ENCODE measurements around the gene NPSR1. TPM values are rescaled to one million over a fixed set of nuclear protein-coding genes. Genes with fewer than 3 reads are reported as not detected.

The NPSR1 gene
- total RNA-seq, 1 donor from 2014 or later, result not detected

DNA sequence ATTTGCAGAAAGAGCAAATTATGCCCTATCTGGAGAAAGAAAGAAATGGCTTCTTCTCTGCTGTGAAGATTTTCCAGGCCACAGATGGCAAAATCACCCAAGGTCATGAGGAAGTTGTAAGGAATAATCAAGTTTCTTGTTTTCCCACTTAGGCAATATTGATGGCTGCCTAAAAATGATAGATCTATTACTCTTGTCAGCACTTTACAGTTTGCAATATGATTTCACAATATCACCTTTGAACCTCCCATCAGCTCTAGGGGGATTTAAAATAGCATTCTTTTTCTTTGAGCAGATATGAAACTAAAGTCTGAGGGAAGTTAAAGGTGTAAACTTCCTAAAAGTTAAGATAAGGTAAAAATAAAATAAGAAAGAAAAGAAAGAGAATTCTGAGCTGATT lies 6.7 kb downstream of the NPSR1 start:
- no peak for DNase-seq (ENCODE audit: low read depth)
- no peaks in the 10 kb centered on the region for H3K36me3 ChIP-seq (ENCODE audit: control insufficient read depth, insufficient read depth, low read length)
- H3K4me3 ChIP-seq (ENCODE audit: low read depth, low read length), result no peak overlapping the region
- no peaks in the 10 kb centered on the region for H3K27me3 ChIP-seq (ENCODE audit: control insufficient read depth, insufficient read depth, low read length)
- no peak for TF ChIP-seq CTCF (IDR thresholded peaks at IDR 0.05; ENCODE audit: insufficient read depth, low read length, poor library complexity, severe bottlenecking)

DNA sequence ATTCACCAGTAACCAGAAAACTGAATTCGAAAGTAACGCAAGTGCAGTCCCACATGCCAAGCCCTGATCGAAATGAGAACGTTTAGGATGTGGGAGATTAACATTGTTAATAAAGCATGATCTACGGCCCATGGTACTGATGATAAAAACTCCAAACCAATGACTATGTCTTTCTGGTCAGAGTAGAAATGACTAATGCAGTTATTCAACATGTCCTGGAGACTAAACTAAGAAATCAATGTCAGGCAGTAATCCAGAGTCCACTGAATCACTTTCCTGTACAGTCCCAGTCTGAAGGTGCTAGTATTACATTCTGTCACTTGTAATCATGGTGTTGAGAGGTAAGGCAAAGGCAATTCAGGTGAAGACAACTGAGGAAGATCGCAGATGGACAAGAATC lies 14.4 kb downstream of the NPSR1 start:
- Histone ChIP-seq H3K36me3 (ENCODE audit: control insufficient read depth, insufficient read depth, low read length) (no peaks in the 10 kb centered on the region), H3K4me3 (ENCODE audit: low read depth, low read length) (no peak overlapping the region), H3K27me3 (ENCODE audit: control insufficient read depth, insufficient read depth, low read length) (no peaks in the 10 kb centered on the region)
- DNase-seq (ENCODE audit: low read depth), result peak; percentile 31
- TF ChIP-seq CTCF (IDR thresholded peaks at IDR 0.05; ENCODE audit: insufficient read depth, low read length, poor library complexity, severe bottlenecking), result no peak

DNA sequence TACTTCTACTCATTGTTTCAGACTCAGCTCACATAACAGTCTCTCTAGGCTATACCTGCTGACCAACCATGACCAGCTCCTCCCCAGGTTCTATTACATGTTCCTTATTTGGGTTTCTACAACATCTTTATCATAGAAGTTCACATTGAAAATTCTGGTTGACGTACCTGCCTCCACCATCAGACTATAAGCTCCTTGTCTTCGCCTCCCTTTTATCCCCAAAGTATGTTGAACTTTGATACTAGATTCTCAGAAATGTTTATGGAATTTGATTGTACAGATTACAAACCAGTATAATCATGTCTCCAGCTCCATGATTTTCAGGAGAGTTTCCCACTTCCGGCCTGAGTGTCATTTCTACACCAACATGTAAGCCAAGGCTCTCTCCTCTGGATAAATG lies 15.0 kb downstream of the NPSR1 start:
- Histone ChIP-seq H3K36me3 (ENCODE audit: control insufficient read depth, insufficient read depth, low read length) (no peaks in the 10 kb centered on the region), H3K4me3 (ENCODE audit: low read depth, low read length) (no peak overlapping the region), H3K27me3 (ENCODE audit: control insufficient read depth, insufficient read depth, low read length) (no peaks in the 10 kb centered on the region)
- no peak for TF ChIP-seq CTCF (IDR thresholded peaks at IDR 0.05; ENCODE audit: insufficient read depth, low read length, poor library complexity, severe bottlenecking)
- DNase-seq (ENCODE audit: low read depth), result no peak

DNA sequence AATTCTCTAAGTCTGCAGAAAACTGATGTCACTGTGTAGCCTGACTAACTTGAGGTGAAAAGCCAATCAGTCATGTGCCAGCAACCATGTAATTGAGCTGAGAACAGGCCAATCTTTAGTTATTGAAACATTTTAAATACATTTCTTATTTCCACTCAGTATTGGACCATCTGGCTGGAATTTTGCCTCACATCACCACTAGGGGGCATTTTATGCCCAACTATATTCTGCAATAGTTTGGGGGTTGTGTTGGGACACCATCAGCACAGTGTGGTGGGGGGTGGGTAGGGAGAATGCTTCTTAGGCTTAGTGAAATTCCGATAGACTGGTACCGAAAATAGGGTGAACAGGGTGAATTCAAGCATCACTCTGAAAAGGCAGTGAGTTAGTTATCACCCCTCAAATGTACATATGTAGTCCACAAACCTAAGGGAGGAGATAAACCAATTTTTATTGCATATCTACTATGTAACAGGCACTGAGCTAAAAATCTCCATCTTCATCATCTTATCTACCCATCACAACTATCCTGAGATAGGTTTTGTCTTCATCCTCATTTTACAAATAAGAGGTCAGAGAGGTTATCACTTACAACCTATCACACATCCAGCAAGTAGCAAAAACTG lies 17.8 kb downstream of the NPSR1 start:
- peak; percentile 63 for TF ChIP-seq CTCF (IDR thresholded peaks at IDR 0.05; ENCODE audit: insufficient read depth, low read length, poor library complexity, severe bottlenecking)
- no peak overlapping the region for H3K4me3 ChIP-seq (ENCODE audit: low read depth, low read length)
- no peaks in the 10 kb centered on the region for H3K36me3 ChIP-seq (ENCODE audit: control insufficient read depth, insufficient read depth, low read length)
- no peak for DNase-seq (ENCODE audit: low read depth)
- no peaks in the 10 kb centered on the region for H3K27me3 ChIP-seq (ENCODE audit: control insufficient read depth, insufficient read depth, low read length)

DNA sequence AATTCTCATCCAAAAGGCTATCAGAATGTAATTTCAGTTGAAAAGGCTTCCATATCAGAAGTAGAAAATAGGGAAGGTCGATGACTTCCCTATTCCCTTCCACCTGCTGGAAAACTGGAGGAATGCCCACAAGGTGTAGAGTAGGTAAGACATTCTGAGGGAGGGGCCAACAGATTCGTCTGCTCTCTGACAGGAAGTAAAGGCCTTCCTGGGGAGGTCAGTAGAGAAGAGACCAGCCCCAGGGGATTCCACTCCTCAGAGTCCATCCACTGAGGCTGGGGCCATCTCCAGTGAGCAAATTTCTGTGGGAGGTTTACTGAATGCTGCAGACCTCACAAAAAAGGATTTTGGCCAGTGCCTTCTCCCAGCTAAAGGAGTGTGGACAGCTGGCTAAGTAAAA lies 19.5 kb downstream of the NPSR1 start:
- no peaks in the 10 kb centered on the region for H3K27me3 ChIP-seq (ENCODE audit: control insufficient read depth, insufficient read depth, low read length)
- no peak for TF ChIP-seq CTCF (IDR thresholded peaks at IDR 0.05; ENCODE audit: insufficient read depth, low read length, poor library complexity, severe bottlenecking)
- no peaks in the 10 kb centered on the region for H3K36me3 ChIP-seq (ENCODE audit: control insufficient read depth, insufficient read depth, low read length)
- DNase-seq (ENCODE audit: low read depth), result no peak
- no peak overlapping the region for H3K4me3 ChIP-seq (ENCODE audit: low read depth, low read length)

DNA sequence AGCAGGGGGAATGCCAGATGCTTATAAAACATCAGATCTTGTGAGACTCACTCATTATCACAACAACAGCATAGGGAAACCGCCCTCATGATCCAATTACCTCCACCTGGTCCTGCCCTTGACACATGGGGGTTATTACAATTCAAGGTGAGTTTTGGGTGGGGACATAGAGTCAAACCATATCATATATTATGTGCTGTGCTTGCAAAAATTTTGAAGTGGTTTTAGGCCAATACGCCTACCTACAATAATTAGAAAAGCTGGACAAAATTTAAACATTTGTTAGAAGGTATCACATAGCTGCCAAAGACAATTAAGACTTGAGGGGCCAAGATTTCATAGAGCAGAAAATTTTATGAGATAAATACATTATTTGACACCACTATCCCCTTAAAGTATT lies 29.5 kb downstream of the NPSR1 start:
- no peak for DNase-seq (ENCODE audit: low read depth)
- no peak for TF ChIP-seq CTCF (IDR thresholded peaks at IDR 0.05; ENCODE audit: insufficient read depth, low read length, poor library complexity, severe bottlenecking)
- H3K4me3 ChIP-seq (ENCODE audit: low read depth, low read length), result no peak overlapping the region
- no peaks in the 10 kb centered on the region for H3K27me3 ChIP-seq (ENCODE audit: control insufficient read depth, insufficient read depth, low read length)
- H3K36me3 ChIP-seq (ENCODE audit: control insufficient read depth, insufficient read depth, low read length), result no peaks in the 10 kb centered on the region

Measured in kidney epithelial cell (primary cell).